CD4-positive, alpha-beta T cell (primary cell): ENCODE data around the gene USP50. TPM values are rescaled to one million over a fixed set of nuclear protein-coding genes. Genes with fewer than 3 reads are reported as not detected.
A peak's percentile ranks its signal among the peaks of the same experiment; 100 is the strongest.

ENCODE experiments used
- ATAC-seq: fragments of 200-7000 bp; cut with Tn5 transposase; one replicate; pipeline ENCODE4 v1.10.0; 2022; ENCODE audit warnings: mild to moderate bottlenecking; ENCODE audit not compliant: poor library complexity
- CTCF ChIA-PET: fragments of 350-600 bp; sonication (Branson Sonifier 250); formaldehyde crosslinking; loops from one replicate; lab custom pipeline; 2021; ENCODE audit warnings: antibody characterized with exemption, inconsistent platforms; lab: Charles Lee
- POLR2A ChIA-PET: fragments of 350-600 bp; sonication (Branson Sonifier 250); formaldehyde crosslinking; loops from one replicate; lab custom pipeline; 2021; ENCODE audit warnings: antibody characterized with exemption, inconsistent platforms; lab: Charles Lee
- DNase-seq, 14 experiments: peaks; one replicate each; pipeline ENCODE4 v3.0.0-alpha.2; 2013 to 2020; ENCODE audit warnings: mixed read lengths in 2 of 14
- H3K27ac ChIP-seq, 2 donors: one replicate each; pipeline versions ENCODE4 v1.5.1 to v1.7.0; 2013; ENCODE audit warnings: low read length in 2 of 2, low read depth in 1 of 2, mild to moderate bottlenecking in 1 of 2
- H3K27me3 ChIP-seq, 2 experiments: 1 replicate in 1 of 2; 2 replicates in 1 of 2; pipeline versions ENCODE4 v1.6.1 to v1.7.0; 2013; ENCODE audit warnings: low read length in 2 of 2, control low read depth in 1 of 2, mild to moderate bottlenecking in 1 of 2, moderate library complexity in 1 of 2; ENCODE audit not compliant: insufficient read depth in 2 of 2, control insufficient read depth in 1 of 2
- H3K36me3 ChIP-seq: one replicate; pipeline ENCODE4 v1.6.1; 2013; ENCODE audit warnings: low read length, control low read depth; ENCODE audit not compliant: insufficient read depth
- H3K4me1 ChIP-seq: one replicate; pipeline ENCODE4 v1.6.1; 2013; ENCODE audit warnings: low read length, control low read depth; ENCODE audit not compliant: insufficient read depth
- H3K4me3 ChIP-seq: one replicate; pipeline ENCODE4 v1.5.1; 2013; ENCODE audit warnings: mild to moderate bottlenecking, low read length, moderate library complexity
- H3K9me3 ChIP-seq, 2 experiments: 1 replicate in 1 of 2; 2 replicates in 1 of 2; pipeline versions ENCODE4 v1.6.1 to v1.7.0; 2013; ENCODE audit warnings: low read length in 2 of 2, mild to moderate bottlenecking in 2 of 2, control low read depth in 1 of 2, moderate library complexity in 1 of 2; ENCODE audit not compliant: control insufficient read depth in 1 of 2, insufficient read depth in 1 of 2
- H3K27ac Mint-ChIP-seq: one replicate; pipeline ENCODE4 v1.8.0; 2020; ENCODE audit warnings: mixed read lengths
- H3K27me3 Mint-ChIP-seq: one replicate; pipeline ENCODE4 v1.8.0; 2021; ENCODE audit warnings: mixed read lengths
- H3K36me3 Mint-ChIP-seq: one replicate; pipeline ENCODE4 v1.8.0; 2021; ENCODE audit warnings: low read depth, mixed read lengths
- H3K4me1 Mint-ChIP-seq: one replicate; pipeline ENCODE4 v1.8.0; 2021; ENCODE audit warnings: low read depth, mixed read lengths
- H3K4me3 Mint-ChIP-seq: one replicate; pipeline ENCODE4 v1.8.0; 2020; ENCODE audit warnings: mild to moderate bottlenecking, mixed read lengths
- H3K9me3 Mint-ChIP-seq: one replicate; pipeline ENCODE4 v1.8.0; 2020; ENCODE audit warnings: mixed read lengths
- CTCF ChIP-seq: fragments of 200-600 bp; IDR thresholded peaks from one replicate; pipeline ENCODE4 v1.8.0; 2022; ENCODE audit warnings: antibody characterized with exemption, mild to moderate bottlenecking
- intact Hi-C, 2 experiments: fragments of 100-400 bp; cut with DNase I in 1 of 2; cut with micrococcal nuclease in 1 of 2; formaldehyde crosslinking; loops; one replicate each; pipeline versions ENCODE4 v1.15.1 to v1.9.0; 2023 to 2025; cut with DNase I, micrococcal nuclease
- total RNA-seq, 174 experiments: library from RNA in 2 of 174; stranded (reverse) in 2 of 174; gene quantifications; one replicate each; pipeline ENCODE4 v1.2.3 and lab custom pipeline; 2021 to 2026

Gene USP50
- total RNA-seq, 2 experiments from 2014 or later: 0.41 TPM; not detected in 1

- H3K4me3 ChIP-seq: no peak overlapping the region
- Mint-ChIP-seq H3K4me3 (no peak overlapping the region), H3K27me3 (no peaks in the 10 kb centered on the region), H3K9me3 (no peaks in the 10 kb centered on the region), H3K4me1 (no peaks in the 10 kb centered on the region), H3K36me3 (peaks cover 73% of the 10 kb centered on the region), H3K27ac (no peak overlapping the region)
- H3K27ac ChIP-seq: no peak overlapping the region
- TF ChIP-seq CTCF: no peak
- ChIA-PET CTCF (interaction anchor here (0.6 kb wide), 1 partner anchor 196 kb away, joined by 3 read pairs; no protein-coding TSS in a partner anchor), POLR2A (no interaction called here)
- ATAC-seq (no peak), DNase-seq (no peak)
- no peaks in the 10 kb centered on the region for H3K27me3 ChIP-seq
- intact Hi-C loops: no loop called here
- H3K4me1 ChIP-seq: no peaks in the 10 kb centered on the region
- H3K36me3 ChIP-seq: peaks cover 55% of the 10 kb centered on the region
- H3K9me3 ChIP-seq: no peaks in the 10 kb centered on the region
Measured at GRCh38 chr15:50563756-50564155, 17.3 kb upstream of the USP50 start.

GRCh38 chr15:50562735-50563640 is 16.5 kb upstream of the USP50 start:
- intact Hi-C loops: no loop called here
- H3K36me3 ChIP-seq: peaks cover 48% of the 10 kb centered on the region
- H3K4me3 ChIP-seq: no peak overlapping the region
- no peaks in the 10 kb centered on the region for H3K9me3 ChIP-seq
- no peaks in the 10 kb centered on the region for H3K4me1 ChIP-seq
- Mint-ChIP-seq H3K4me1 (no peaks in the 10 kb centered on the region), H3K4me3 (no peak overlapping the region), H3K9me3 (no peaks in the 10 kb centered on the region), H3K27ac (peak overlapping the region; percentile 10), H3K36me3 (peaks cover 66% of the 10 kb centered on the region), H3K27me3 (no peaks in the 10 kb centered on the region)
- ChIA-PET CTCF (interaction anchor here (0.6 kb wide), 1 partner anchor 197 kb away, joined by 3 read pairs; no protein-coding TSS in a partner anchor), POLR2A (no interaction called here)
- H3K27me3 ChIP-seq: no peaks in the 10 kb centered on the region
- no peak for DNase-seq
- ATAC-seq: no peak
- H3K27ac ChIP-seq: no peak overlapping the region
- TF ChIP-seq CTCF: no peak

- H3K27ac Mint-ChIP-seq: no peak overlapping the region
- ATAC-seq: no peak
- CTCF ChIA-PET: no interaction called here
Measured at GRCh38 chr15:50558012-50558411, 11.5 kb upstream of the USP50 start.

More at GRCh38 chr15:50558012-50558411, 11.5 kb upstream of the USP50 start:
- POLR2A ChIA-PET: no interaction called here
- H3K4me3 Mint-ChIP-seq: no peak overlapping the region
- H3K9me3 ChIP-seq: no peaks in the 10 kb centered on the region
- DNase-seq: no peak
- no peak overlapping the region for H3K27ac ChIP-seq
- H3K9me3 Mint-ChIP-seq: no peaks in the 10 kb centered on the region
- H3K27me3 Mint-ChIP-seq: no peaks in the 10 kb centered on the region
- peaks cover 24% of the 10 kb centered on the region for H3K36me3 ChIP-seq
- H3K4me3 ChIP-seq: no peak overlapping the region
- no peaks in the 10 kb centered on the region for H3K4me1 ChIP-seq
- intact Hi-C loops: no loop called here
- H3K36me3 Mint-ChIP-seq: peaks cover 31% of the 10 kb centered on the region
- peaks cover 7% of the 10 kb centered on the region for H3K4me1 Mint-ChIP-seq
- no peak for TF ChIP-seq CTCF
- no peaks in the 10 kb centered on the region for H3K27me3 ChIP-seq
